Endothelial cell of umbilical vein (primary cell): ENCODE results near the gene MIA3. TPM values are rescaled to one million over a fixed set of nuclear protein-coding genes. Genes with fewer than 3 reads are reported as not detected.

ENCODE experiments used
- BruUV-seq: library from RNA; stranded (reverse); fragments of 400-500 nt; replicated peaks from 2 replicates; lab custom pipeline; 2021; lab: Mats Ljungman, UMichigan
- CTCF ChIA-PET: fragments of 300-600, 350-600 bp; sonication (Branson Sonifier 250); formaldehyde crosslinking; loops from one replicate; lab custom pipeline; 2021; ENCODE audit warnings: antibody characterized with exemption, inconsistent platforms; lab: Charles Lee
- POLR2A ChIA-PET: fragments of 300-600, 350-600 bp; sonication (Branson Sonifier 250); formaldehyde crosslinking; loops from one replicate; lab custom pipeline; 2021; ENCODE audit warnings: antibody characterized with exemption, inconsistent platforms; lab: Charles Lee
- DNase-seq: peaks from one replicate; pipeline ENCODE4 v3.0.0-alpha.2; 2011; ENCODE audit warnings: low read depth, low spot score
- FAIRE-seq: peaks from 2 replicates; lab custom pipeline; 2011; peaks lifted over from hg19 to GRCh38; lab: Jason Lieb, UNC
- H2AFZ ChIP-seq: 2 replicates; pipeline ENCODE4 v1.6.0; 2012; ENCODE audit warnings: low read depth, low read length, control low read depth, inconsistent platforms
- H3K27ac ChIP-seq: 2 replicates; pipeline ENCODE4 v1.5.1; 2011; ENCODE audit warnings: low read depth, mild to moderate bottlenecking, control low read depth, low read length, moderate library complexity; ENCODE audit not compliant: insufficient read depth
- H3K27me3 ChIP-seq, 2 experiments: 2 replicates each; pipeline versions ENCODE4 v1.6.0 to v1.6.1; 2011; ENCODE audit warnings: low read length in 2 of 2, mixed read lengths in 1 of 2; ENCODE audit not compliant: control insufficient read depth in 2 of 2, insufficient read depth in 2 of 2
- H3K36me3 ChIP-seq, 2 experiments: 2 replicates in 1 of 2; 3 replicates in 1 of 2; pipeline ENCODE4 v1.5.1; 2011; ENCODE audit warnings: low read length in 2 of 2, mild to moderate bottlenecking in 1 of 2, moderate library complexity in 1 of 2; ENCODE audit not compliant: control insufficient read depth in 2 of 2, insufficient read depth in 2 of 2; ENCODE audit errors: extremely low read depth in 1 of 2
- H3K4me1 ChIP-seq: 3 replicates; pipeline ENCODE4 v1.5.1; 2011; ENCODE audit warnings: mild to moderate bottlenecking, low read length; ENCODE audit not compliant: control insufficient read depth, insufficient read depth; ENCODE audit errors: extremely low read depth
- H3K4me2 ChIP-seq: 2 replicates; pipeline ENCODE4 v1.6.1; 2011; ENCODE audit warnings: low read length, control low read depth, mixed read lengths; ENCODE audit not compliant: insufficient read depth
- H3K4me3 ChIP-seq, 3 experiments: fragments of 200-600 bp in 1 of 3; sonication (generic), shearing (Covaris generic) in 1 of 3; replicated peaks in 1 of 3; 2 replicates each; pipeline ENCODE4 v1.5.1; 2011 to 2016; ENCODE audit warnings: control low read depth in 3 of 3, low read length in 3 of 3, mild to moderate bottlenecking in 2 of 3, inconsistent platforms in 1 of 3, low read depth in 1 of 3, moderate library complexity in 1 of 3; ENCODE audit not compliant: insufficient read depth in 1 of 3
- H3K79me2 ChIP-seq: 2 replicates; pipeline ENCODE4 v1.6.0; 2012; ENCODE audit warnings: low read length, inconsistent platforms; ENCODE audit not compliant: control insufficient read depth, insufficient read depth
- H3K9ac ChIP-seq: replicated peaks from 2 replicates; pipeline ENCODE3; 2011; ENCODE audit warnings: low read length, control low read depth; ENCODE audit not compliant: insufficient read depth; ENCODE audit errors: extremely low read depth
- H3K9me1 ChIP-seq: replicated peaks from 3 replicates; pipeline ENCODE4 v1.6.0; 2011; ENCODE audit warnings: mild to moderate bottlenecking, low read length; ENCODE audit not compliant: control insufficient read depth, insufficient read depth; ENCODE audit errors: extremely low read depth
- H3K9me3 ChIP-seq: replicated peaks from 2 replicates; pipeline ENCODE4 v1.5.1; 2012; ENCODE audit warnings: low read length, inconsistent platforms; ENCODE audit not compliant: control insufficient read depth, insufficient read depth
- H4K20me1 ChIP-seq: replicated peaks from 2 replicates; pipeline ENCODE3; 2011; ENCODE audit warnings: mild to moderate bottlenecking, low read length; ENCODE audit not compliant: control insufficient read depth, insufficient read depth; ENCODE audit errors: extremely low read depth
- EZH2 ChIP-seq: IDR thresholded peaks from 2 replicates; pipeline ENCODE4 v1.6.1; 2012; ENCODE audit warnings: borderline replicate concordance, low read depth, mild to moderate bottlenecking, moderate library complexity, low read length, inconsistent platforms; ENCODE audit not compliant: severe bottlenecking
- FOS ChIP-seq: IDR thresholded peaks from 2 replicates; pipeline ENCODE4 v1.6.1; 2011; ENCODE audit warnings: mild to moderate bottlenecking, low read length, moderate library complexity, borderline replicate concordance; ENCODE audit not compliant: insufficient read depth
- GATA2 ChIP-seq: IDR thresholded peaks from 2 replicates; pipeline ENCODE4 v1.7.0; 2011; ENCODE audit warnings: low read depth, mild to moderate bottlenecking, moderate library complexity, mixed read lengths, low read length; ENCODE audit not compliant: insufficient read length, insufficient read depth
- JUN ChIP-seq: IDR thresholded peaks from 2 replicates; pipeline ENCODE4 v1.6.1; 2011; ENCODE audit warnings: borderline replicate concordance, low read depth; ENCODE audit not compliant: insufficient read length, insufficient read depth
- MYC ChIP-seq: IDR thresholded peaks from one replicate; pipeline ENCODE4 v1.6.1; 2011; ENCODE audit warnings: mild to moderate bottlenecking, low read depth, low read length
- POLR2A ChIP-seq: IDR thresholded peaks from 2 replicates; pipeline ENCODE4 v1.6.1; 2012; ENCODE audit warnings: low read depth, mild to moderate bottlenecking, control low read depth, low read length
- POLR2AphosphoS5 ChIP-seq: IDR thresholded peaks from 2 replicates; pipeline ENCODE4 v1.6.1; 2012; ENCODE audit warnings: low read depth, mild to moderate bottlenecking, control low read depth, low read length, moderate library complexity; ENCODE audit not compliant: insufficient read depth
- dilution Hi-C: fragments of 300-500 bp; cut with MboI; formaldehyde crosslinking; loops from one replicate; pipeline ENCODE4 v1.15.0; 2019; ENCODE audit warnings: low sequenced_read_pairs; ENCODE audit not compliant: extremely low pct_ligation_motif_present
- intact Hi-C: fragments of 100-400 bp; cut with micrococcal nuclease; formaldehyde crosslinking; loops from one replicate; pipeline ENCODE4 v1.10.0; 2022
- polyA plus RNA-seq, 4 experiments: library from polyadenylated mRNA; depleted of rRNA in 3 of 4; stranded (reverse) in 3 of 4; unstranded in 1 of 4; fragments of >200 nt; gene quantifications; 2 replicates each; pipeline versions ENCODE4 v1.2.1 to v1.2.3, GENCODE V29; 2011 to 2012; ENCODE audit warnings: missing spikeins in 1 of 4
- total RNA-seq: library from RNA; stranded (reverse); gene quantifications from 2 replicates; pipeline ENCODE4 v1.2.3, GENCODE V29; 2021
- TF ChIP-seq, protein P1 (sequence below), 2 donors: IDR thresholded peaks; 1 replicate in 1 of 2; 2 replicates in 1 of 2; pipeline ENCODE4 v1.5.1; 2011; ENCODE audit warnings: low read length in 2 of 2, mild to moderate bottlenecking in 2 of 2, moderate library complexity in 2 of 2, control low read depth in 1 of 2, inconsistent platforms in 1 of 2, low read depth in 1 of 2; ENCODE audit not compliant: insufficient read depth in 1 of 2; ENCODE audit errors: extremely low read depth in 1 of 2
- TF ChIP-seq, protein P2 (sequence below): IDR thresholded peaks from 2 replicates; pipeline ENCODE4 v1.6.1; 2011; ENCODE audit not compliant: insufficient read depth, insufficient read length

Gene MIA3
- total and polyA plus RNA-seq, 2 donors (not counting 3 experiments of a cell fraction or from before 2014, with no cell fraction given): 63.7 to 108 TPM

DNA sequence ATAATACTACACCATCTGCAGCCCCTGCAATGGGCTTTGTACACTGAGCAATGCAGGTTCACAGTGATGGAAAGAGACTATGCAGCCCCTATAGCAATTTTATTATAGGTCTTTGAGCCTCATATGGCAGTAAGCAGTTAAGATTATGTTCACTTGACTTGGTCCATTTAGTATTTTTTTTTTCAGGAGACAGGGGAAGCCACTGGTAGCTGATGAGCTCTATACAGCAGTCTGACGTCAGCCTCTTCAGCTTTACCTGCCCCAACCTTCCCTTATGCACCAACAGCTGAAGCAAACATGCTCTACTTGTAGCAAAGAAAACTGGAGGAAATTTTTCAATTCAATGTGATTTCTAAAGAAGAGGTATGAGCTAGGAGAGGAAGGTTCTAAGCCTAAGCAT lies 62.2 kb downstream of the MIA3 start:
- ChIA-PET CTCF (interaction anchor here (0.9 kb wide), 1 partner anchor 18 kb away, joined by 3 read pairs; no protein-coding TSS in a partner anchor), POLR2A (interaction anchor here (0.7 kb wide), 1 partner anchor 970 kb away, joined by 4 read pairs; no protein-coding TSS in a partner anchor)
- Histone ChIP-seq H2AFZ (no peak overlapping the region), H3K4me2 (no peak overlapping the region), H3K9me1 (no peaks in the 10 kb centered on the region), H3K36me3 (peaks cover 2 to 3% of the 10 kb centered on the region in 2 experiments), H4K20me1 (no peaks in the 10 kb centered on the region), H3K9me3 (no peaks in the 10 kb centered on the region), H3K9ac (no peak overlapping the region), H3K4me1 (no peaks in the 10 kb centered on the region), H3K27ac (no peak overlapping the region), H3K4me3 (no peak overlapping the region), H3K79me2 (no peaks in the 10 kb centered on the region), H3K27me3 (no peaks in the 10 kb centered on the region)
- no peak for TF ChIP-seq JUN
- no peak for TF ChIP-seq GATA2
- TF ChIP-seq EZH2: no peak
- TF ChIP-seq MYC: no peak
- no peak for TF ChIP-seq POLR2AphosphoS5
- TF ChIP-seq POLR2A: no peak
- TF ChIP-seq FOS: no peak
- dilution Hi-C loops: no loop called here
- FAIRE-seq: no peak
- BruUV-seq: no TSS peak
- intact Hi-C loops: no loop called here
- DNase-seq: no peak

DNA sequence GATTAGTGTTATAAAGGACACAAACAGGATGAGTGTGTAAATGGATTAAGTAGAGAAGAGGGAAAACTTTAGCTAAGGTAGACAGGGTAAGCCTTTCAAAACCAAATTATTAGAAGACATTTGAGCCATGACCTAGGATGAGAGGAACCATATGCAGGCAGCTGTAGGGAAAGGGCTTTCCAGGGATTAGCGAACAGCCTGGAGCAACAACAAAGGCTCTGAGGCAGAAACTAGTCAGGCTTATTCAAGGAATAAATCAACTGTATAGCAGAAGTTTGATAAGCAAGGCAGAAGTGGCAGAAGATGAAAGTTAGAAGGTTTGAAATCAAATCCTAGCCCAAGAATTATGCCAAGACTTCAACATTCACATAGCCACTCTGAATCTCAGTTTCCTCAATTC lies 73.1 kb downstream of the MIA3 start:
- H3K27ac ChIP-seq: no peak overlapping the region
- H3K4me3 ChIP-seq: no peak overlapping the region
- H3K9me1 ChIP-seq: no peaks in the 10 kb centered on the region
- intact Hi-C loops: no loop called here
- TF ChIP-seq JUN (no peak), POLR2AphosphoS5 (no peak), GATA2 (no peak), MYC (no peak), POLR2A (no peak), FOS (no peak), EZH2 (no peak)
- TF ChIP-seq, protein P1, sequence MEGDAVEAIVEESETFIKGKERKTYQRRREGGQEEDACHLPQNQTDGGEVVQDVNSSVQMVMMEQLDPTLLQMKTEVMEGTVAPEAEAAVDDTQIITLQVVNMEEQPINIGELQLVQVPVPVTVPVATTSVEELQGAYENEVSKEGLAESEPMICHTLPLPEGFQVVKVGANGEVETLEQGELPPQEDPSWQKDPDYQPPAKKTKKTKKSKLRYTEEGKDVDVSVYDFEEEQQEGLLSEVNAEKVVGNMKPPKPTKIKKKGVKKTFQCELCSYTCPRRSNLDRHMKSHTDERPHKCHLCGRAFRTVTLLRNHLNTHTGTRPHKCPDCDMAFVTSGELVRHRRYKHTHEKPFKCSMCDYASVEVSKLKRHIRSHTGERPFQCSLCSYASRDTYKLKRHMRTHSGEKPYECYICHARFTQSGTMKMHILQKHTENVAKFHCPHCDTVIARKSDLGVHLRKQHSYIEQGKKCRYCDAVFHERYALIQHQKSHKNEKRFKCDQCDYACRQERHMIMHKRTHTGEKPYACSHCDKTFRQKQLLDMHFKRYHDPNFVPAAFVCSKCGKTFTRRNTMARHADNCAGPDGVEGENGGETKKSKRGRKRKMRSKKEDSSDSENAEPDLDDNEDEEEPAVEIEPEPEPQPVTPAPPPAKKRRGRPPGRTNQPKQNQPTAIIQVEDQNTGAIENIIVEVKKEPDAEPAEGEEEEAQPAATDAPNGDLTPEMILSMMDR (IDR thresholded peaks at IDR 0.05; ENCODE audit: extremely low read depth in 1 of 2, insufficient read depth in 1 of 2, low read depth in 1 of 2, low read length in 2 of 2): no peak
- TF ChIP-seq, protein P2, sequence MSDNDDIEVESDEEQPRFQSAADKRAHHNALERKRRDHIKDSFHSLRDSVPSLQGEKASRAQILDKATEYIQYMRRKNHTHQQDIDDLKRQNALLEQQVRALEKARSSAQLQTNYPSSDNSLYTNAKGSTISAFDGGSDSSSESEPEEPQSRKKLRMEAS: no peak
- BruUV-seq: no TSS peak
- DNase-seq (no peak), FAIRE-seq (no peak)
- CTCF ChIA-PET: no interaction called here
- no peak overlapping the region for H3K9ac ChIP-seq
- H3K36me3 ChIP-seq: peaks cover 4 to 6% of the 10 kb centered on the region in 2 experiments
- H4K20me1 ChIP-seq: no peaks in the 10 kb centered on the region
- H2AFZ ChIP-seq: no peak overlapping the region
- no peak overlapping the region for H3K4me2 ChIP-seq
- H3K9me3 ChIP-seq: no peaks in the 10 kb centered on the region
- H3K79me2 ChIP-seq: peaks cover 11% of the 10 kb centered on the region
- POLR2A ChIA-PET: no interaction called here
- dilution Hi-C loops: no loop called here
- H3K27me3 ChIP-seq: no peaks in the 10 kb centered on the region
- H3K4me1 ChIP-seq: peaks cover 3% of the 10 kb centered on the region
